ENCODE results near the gene SHROOM3.

DNA sequence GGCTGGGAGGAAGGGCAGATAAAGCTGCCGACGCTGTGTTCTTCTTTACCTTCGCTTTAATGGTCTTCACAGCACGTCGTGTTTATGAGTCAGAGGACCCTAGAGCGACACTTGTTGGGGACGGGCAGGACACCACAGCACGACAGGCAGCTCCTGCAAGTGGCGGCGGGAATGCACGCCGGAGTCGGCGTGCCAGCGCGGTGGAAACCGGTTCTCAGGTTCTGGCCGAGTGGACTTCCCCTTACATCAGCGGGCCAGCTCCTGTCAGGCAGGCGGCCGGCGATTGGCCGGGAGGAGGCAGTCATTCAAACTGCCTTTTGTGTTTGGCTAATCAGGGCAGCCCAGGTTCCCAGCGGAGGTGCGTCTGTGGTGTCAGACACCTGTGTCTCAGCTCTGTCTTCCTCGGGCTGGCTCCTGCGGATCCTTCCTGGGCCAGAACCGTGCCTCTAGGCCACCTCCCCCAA, 150.9 kb downstream of the SHROOM3 start:
- TF ChIP-seq, protein P1, sequence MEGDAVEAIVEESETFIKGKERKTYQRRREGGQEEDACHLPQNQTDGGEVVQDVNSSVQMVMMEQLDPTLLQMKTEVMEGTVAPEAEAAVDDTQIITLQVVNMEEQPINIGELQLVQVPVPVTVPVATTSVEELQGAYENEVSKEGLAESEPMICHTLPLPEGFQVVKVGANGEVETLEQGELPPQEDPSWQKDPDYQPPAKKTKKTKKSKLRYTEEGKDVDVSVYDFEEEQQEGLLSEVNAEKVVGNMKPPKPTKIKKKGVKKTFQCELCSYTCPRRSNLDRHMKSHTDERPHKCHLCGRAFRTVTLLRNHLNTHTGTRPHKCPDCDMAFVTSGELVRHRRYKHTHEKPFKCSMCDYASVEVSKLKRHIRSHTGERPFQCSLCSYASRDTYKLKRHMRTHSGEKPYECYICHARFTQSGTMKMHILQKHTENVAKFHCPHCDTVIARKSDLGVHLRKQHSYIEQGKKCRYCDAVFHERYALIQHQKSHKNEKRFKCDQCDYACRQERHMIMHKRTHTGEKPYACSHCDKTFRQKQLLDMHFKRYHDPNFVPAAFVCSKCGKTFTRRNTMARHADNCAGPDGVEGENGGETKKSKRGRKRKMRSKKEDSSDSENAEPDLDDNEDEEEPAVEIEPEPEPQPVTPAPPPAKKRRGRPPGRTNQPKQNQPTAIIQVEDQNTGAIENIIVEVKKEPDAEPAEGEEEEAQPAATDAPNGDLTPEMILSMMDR (IDR thresholded peaks at IDR 0.05) = no peak
- TF ChIP-seq EP300 (IDR thresholded peaks at IDR 0.05) = no peak
